ENCODE results near the gene CDK17. TPM values are rescaled to one million over a fixed set of nuclear protein-coding genes. Genes with fewer than 3 reads are reported as not detected.
A peak's percentile ranks its signal among the peaks of the same experiment; 100 is the strongest.

CDK17 gene
- total and polyA plus RNA-seq, 2 experiments from 2014 or later = 21.7 to 34.7 TPM

DNA sequence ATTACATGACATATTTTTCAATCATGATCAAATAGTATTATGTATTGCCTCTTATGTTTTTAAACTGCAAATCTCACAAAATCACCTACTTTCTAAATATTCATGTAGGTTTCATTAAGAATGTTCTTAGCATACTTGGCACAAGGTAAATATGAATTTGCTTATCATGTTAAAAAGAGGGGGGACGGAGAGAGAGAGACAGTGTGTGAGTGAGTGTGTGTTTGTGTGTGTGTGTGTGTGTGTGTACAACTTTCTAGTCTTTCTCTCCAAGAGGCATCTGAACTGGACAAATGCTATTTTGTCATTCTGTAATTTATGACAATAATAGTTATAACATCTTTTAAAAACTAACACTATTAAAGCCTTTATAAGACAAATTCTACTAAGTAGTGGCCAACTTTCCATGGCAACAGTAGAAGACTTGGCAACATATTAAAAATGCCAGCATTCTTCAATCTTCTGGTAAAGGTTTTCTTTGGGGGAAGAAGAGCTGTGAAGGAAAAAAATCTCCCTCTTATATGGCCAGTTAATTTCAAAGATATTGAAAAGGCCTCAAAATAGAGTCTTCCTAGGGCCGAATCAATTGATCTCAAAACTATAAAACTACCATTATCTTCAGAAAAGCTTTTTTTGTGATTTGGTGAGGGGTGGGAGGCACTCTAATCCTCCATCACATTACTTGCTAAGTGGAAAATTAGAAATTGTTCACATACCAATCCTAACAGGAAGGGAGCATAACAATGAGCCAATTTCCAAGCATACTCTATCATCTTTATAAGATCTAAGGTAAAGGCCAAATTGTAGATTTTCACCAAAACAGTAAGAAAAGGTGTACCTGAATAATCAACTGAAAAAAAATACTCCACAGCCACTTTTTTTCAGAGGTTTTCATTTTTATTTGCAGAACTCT, 28.2 kb downstream of the CDK17 start:
- no peak overlapping the region for H3K4me3 ChIP-seq
- peak overlapping the region; percentile 11 for H3K27ac ChIP-seq
- TF ChIP-seq, protein P1, sequence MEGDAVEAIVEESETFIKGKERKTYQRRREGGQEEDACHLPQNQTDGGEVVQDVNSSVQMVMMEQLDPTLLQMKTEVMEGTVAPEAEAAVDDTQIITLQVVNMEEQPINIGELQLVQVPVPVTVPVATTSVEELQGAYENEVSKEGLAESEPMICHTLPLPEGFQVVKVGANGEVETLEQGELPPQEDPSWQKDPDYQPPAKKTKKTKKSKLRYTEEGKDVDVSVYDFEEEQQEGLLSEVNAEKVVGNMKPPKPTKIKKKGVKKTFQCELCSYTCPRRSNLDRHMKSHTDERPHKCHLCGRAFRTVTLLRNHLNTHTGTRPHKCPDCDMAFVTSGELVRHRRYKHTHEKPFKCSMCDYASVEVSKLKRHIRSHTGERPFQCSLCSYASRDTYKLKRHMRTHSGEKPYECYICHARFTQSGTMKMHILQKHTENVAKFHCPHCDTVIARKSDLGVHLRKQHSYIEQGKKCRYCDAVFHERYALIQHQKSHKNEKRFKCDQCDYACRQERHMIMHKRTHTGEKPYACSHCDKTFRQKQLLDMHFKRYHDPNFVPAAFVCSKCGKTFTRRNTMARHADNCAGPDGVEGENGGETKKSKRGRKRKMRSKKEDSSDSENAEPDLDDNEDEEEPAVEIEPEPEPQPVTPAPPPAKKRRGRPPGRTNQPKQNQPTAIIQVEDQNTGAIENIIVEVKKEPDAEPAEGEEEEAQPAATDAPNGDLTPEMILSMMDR (IDR thresholded peaks at IDR 0.05; ENCODE audit: low read depth, low read length) = no peak
- H3K9me3 ChIP-seq (ENCODE audit: low read depth) = no peaks in the 10 kb centered on the region
- H3K36me3 ChIP-seq = no peaks in the 10 kb centered on the region
- DNase-seq (ENCODE audit: low read depth in 1 of 2, low spot score in 1 of 2) = peak in 1 of 2 donors; percentile 40
- H3K27me3 ChIP-seq = no peaks in the 10 kb centered on the region
- peaks cover 19% of the 10 kb centered on the region for H3K4me1 ChIP-seq (ENCODE audit: low read depth)

DNA sequence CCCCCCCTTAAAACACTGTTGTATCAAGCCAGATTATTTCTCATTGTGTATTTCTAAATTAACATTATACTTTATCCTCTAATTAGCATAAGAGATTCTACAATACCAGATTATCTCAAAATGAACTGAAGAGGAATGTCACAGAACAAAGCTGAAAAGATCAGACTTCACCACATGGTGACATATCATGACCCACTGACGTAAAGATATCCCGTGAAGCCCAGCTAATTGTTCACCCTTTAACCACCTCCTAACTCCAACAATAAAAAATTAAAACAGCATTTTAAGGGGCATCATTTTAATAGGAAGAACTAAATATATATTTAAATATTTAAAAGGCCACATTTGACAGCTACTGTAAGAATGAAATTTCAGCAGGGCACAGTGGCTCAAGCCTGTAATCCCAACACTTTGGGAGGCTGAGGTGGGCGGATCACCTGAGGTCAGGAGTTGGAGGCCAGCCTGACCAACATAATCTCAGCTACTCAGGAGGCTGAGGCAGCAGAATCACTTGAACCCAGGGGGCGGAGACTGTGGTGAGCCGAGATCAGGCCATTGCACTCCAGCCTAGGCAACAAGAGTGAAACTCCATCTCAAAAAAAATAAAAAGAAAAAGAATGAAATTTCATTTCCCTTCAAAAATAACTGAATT, 29.0 kb downstream of the CDK17 start:
- TF ChIP-seq, protein P1 (IDR thresholded peaks at IDR 0.05; ENCODE audit: low read depth, low read length) = no peak
- no peak overlapping the region for H3K4me3 ChIP-seq

DNA sequence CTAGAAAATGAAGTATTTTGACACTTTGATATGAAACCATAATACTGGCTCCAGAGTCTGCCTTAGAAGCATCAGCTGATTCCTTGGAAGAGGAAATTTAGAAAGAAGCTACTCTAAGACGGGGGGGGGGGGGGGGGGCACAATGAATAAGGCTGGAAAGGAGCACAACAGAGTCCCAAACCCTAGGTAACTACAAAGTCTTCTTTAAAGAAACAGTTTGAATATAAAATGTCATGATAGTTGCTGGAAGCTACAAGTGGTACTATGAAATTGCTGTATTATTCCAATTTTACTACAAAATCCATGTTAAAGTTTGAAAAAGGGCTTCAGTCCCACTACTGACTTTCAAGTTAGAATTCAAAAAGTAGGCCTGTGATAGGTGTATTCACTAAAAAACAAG, 31.6 kb downstream of the CDK17 start:
- Histone ChIP-seq H3K36me3 (no peaks in the 10 kb centered on the region), H3K4me3 (no peak overlapping the region), H3K27ac (peak overlapping the region; percentile 42), H3K27me3 (no peaks in the 10 kb centered on the region), H3K9me3 (ENCODE audit: low read depth) (no peaks in the 10 kb centered on the region), H3K4me1 (ENCODE audit: low read depth) (peaks cover 13% of the 10 kb centered on the region)
- TF ChIP-seq, protein P1 (IDR thresholded peaks at IDR 0.05; ENCODE audit: low read depth, low read length) = no peak
- DNase-seq (ENCODE audit: low read depth in 1 of 2, low spot score in 1 of 2) = no peak

More for the DNA sequence above, 29.0 kb downstream of the CDK17 start:
- H3K36me3 ChIP-seq = no peaks in the 10 kb centered on the region
- H3K27me3 ChIP-seq = no peaks in the 10 kb centered on the region
- DNase-seq (ENCODE audit: low read depth in 1 of 2, low spot score in 1 of 2) = no peak
- no peaks in the 10 kb centered on the region for H3K9me3 ChIP-seq (ENCODE audit: low read depth)
- H3K27ac ChIP-seq = no peak overlapping the region
- H3K4me1 ChIP-seq (ENCODE audit: low read depth) = peaks cover 18% of the 10 kb centered on the region

DNA sequence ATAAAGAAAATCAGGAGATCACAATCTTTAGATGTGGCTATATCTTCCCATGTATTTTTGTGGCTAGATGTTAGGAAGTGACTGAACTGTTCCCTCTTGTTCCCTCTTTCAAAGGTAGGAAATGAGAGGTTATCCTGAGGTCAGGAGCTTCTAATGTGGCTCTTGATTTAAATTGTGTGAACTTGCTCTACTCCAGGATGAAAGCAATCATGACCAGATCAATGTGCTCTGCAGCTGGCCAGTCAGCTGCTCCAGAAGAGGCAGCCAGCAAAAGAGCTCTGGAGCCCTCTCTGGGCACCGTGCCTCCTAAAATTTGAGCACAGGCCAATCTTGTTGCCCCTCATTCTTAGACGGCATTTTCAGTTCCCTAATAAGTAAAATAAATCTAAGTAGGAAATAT, 32.0 kb downstream of the CDK17 start:
- Histone ChIP-seq H3K27ac (peak overlapping the region; percentile 42), H3K27me3 (no peaks in the 10 kb centered on the region), H3K36me3 (no peaks in the 10 kb centered on the region), H3K4me1 (ENCODE audit: low read depth) (peaks cover 13% of the 10 kb centered on the region), H3K4me3 (no peak overlapping the region), H3K9me3 (ENCODE audit: low read depth) (no peaks in the 10 kb centered on the region)
- peak; percentile 6 to 38 for DNase-seq (ENCODE audit: low read depth in 1 of 2, low spot score in 1 of 2)
- TF ChIP-seq, protein P1 (IDR thresholded peaks at IDR 0.05; ENCODE audit: low read depth, low read length) = no peak

DNA sequence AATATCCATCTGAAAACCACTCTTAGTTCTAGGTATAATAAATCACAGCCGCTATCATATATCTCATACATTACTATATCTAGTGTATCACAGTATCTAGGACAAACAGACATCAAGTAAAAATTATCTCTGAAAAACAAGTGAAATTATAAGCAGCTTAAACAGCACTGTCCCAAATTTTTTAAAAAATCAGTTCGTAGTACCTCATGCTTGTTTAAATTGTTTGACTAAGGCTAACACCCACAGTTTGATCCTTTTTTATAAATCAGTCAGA, 33.9 kb downstream of the CDK17 start:
- Histone ChIP-seq H3K36me3 (no peaks in the 10 kb centered on the region), H3K9me3 (ENCODE audit: low read depth) (no peaks in the 10 kb centered on the region), H3K27ac (no peak overlapping the region), H3K27me3 (no peaks in the 10 kb centered on the region), H3K4me3 (no peak overlapping the region), H3K4me1 (ENCODE audit: low read depth) (peaks cover 7% of the 10 kb centered on the region)
- TF ChIP-seq, protein P1 (IDR thresholded peaks at IDR 0.05; ENCODE audit: low read depth, low read length) = no peak
- no peak for DNase-seq (ENCODE audit: low read depth in 1 of 2, low spot score in 1 of 2)
